B cell (primary cell): ENCODE measurements around the gene ATXN1. TPM values are rescaled to one million over a fixed set of nuclear protein-coding genes. Genes with fewer than 3 reads are reported as not detected.

ENCODE experiments used
- ATAC-seq: fragments of 200-7000 bp; cut with Tn5 transposase; one replicate; pipeline ENCODE4 v1.10.0; 2021; ENCODE audit warnings: low read depth, mild to moderate bottlenecking, moderate number of reproducible peaks, moderate library complexity
- CTCF ChIA-PET: fragments of 350-600 bp; sonication (Branson Sonifier 250); formaldehyde crosslinking; loops from one replicate; lab custom pipeline; 2021; ENCODE audit warnings: antibody characterized with exemption, inconsistent platforms; lab: Charles Lee
- POLR2A ChIA-PET: fragments of 350-600 bp; sonication (Branson Sonifier 250); formaldehyde crosslinking; loops from one replicate; lab custom pipeline; 2021; ENCODE audit warnings: antibody characterized with exemption; lab: Charles Lee
- DNase-seq: peaks from one replicate; pipeline ENCODE4 v3.0.0; 2013
- H2AFZ ChIP-seq: 2 replicates; pipeline ENCODE4 v1.6.1; 2012; ENCODE audit warnings: mild to moderate bottlenecking, low read depth, low read length; ENCODE audit not compliant: insufficient read depth, poor library complexity, severe bottlenecking
- H3K27ac ChIP-seq, 2 donors: 1 replicate in 1 of 2; 2 replicates in 1 of 2; pipeline ENCODE4 v1.5.1; 2012 to 2013; ENCODE audit warnings: low read length in 2 of 2, mild to moderate bottlenecking in 2 of 2, moderate library complexity in 1 of 2
- H3K27me3 ChIP-seq, 4 experiments: fragments of 200-600 bp in 1 of 4; sonication (generic) in 1 of 4; replicated peaks in 1 of 4; 1 replicate in 2 of 4; 2 replicates in 2 of 4; pipeline versions ENCODE4 v1.6.1 to v1.7.0; 2013 to 2016; ENCODE audit warnings: low read length in 3 of 4, mild to moderate bottlenecking in 2 of 4, mixed read lengths in 1 of 4, moderate library complexity in 1 of 4; ENCODE audit not compliant: insufficient read depth in 4 of 4, control insufficient read depth in 3 of 4; ENCODE audit errors: control extremely low read depth in 1 of 4
- H3K36me3 ChIP-seq, 2 experiments: replicated peaks in 1 of 2; 1 replicate in 1 of 2; 2 replicates in 1 of 2; pipeline versions ENCODE4 v1.6.1 to v1.7.1; 2013; ENCODE audit warnings: low read length in 1 of 2; ENCODE audit not compliant: insufficient read depth in 2 of 2, control insufficient read depth in 1 of 2; ENCODE audit errors: control extremely low read depth in 1 of 2, extremely low read depth in 1 of 2
- H3K4me1 ChIP-seq, 2 donors: fragments of 200-600 bp in 1 of 2; sonication (generic) in 1 of 2; 1 replicate in 1 of 2; 2 replicates in 1 of 2; pipeline versions ENCODE4 v1.5.1 to v1.6.1; 2013 to 2017; ENCODE audit warnings: low read length in 2 of 2; ENCODE audit not compliant: control insufficient read depth in 2 of 2, insufficient read depth in 2 of 2
- H3K4me2 ChIP-seq: replicated peaks from 2 replicates; pipeline ENCODE3; 2012; ENCODE audit warnings: mild to moderate bottlenecking, low read depth, low read length; ENCODE audit not compliant: poor library complexity, severe bottlenecking
- H3K4me3 ChIP-seq, 5 experiments: fragments of 200-600 bp in 1 of 5; sonication (generic) in 1 of 5; 1 replicate in 3 of 5; 2 replicates in 2 of 5; pipeline versions ENCODE4 v1.5.1 to v1.7.0; 2011 to 2016; ENCODE audit warnings: low read length in 4 of 5, mild to moderate bottlenecking in 4 of 5, low read depth in 2 of 5, control low read depth in 1 of 5, moderate library complexity in 1 of 5; ENCODE audit not compliant: insufficient read depth in 1 of 5; ENCODE audit errors: control extremely low read depth in 1 of 5, extremely low read depth in 1 of 5
- H3K79me2 ChIP-seq: fragments of 200-600 bp; sonication (generic); one replicate; pipeline ENCODE4 v1.6.0; 2016; ENCODE audit warnings: low read length; ENCODE audit not compliant: control insufficient read depth, insufficient read depth
- H3K9ac ChIP-seq: fragments of 200-600 bp; sonication (generic); 2 replicates; pipeline ENCODE4 v1.6.1; 2017; ENCODE audit warnings: mild to moderate bottlenecking, low read length, moderate library complexity
- H3K9me3 ChIP-seq, 3 donors: one replicate each; pipeline versions ENCODE4 v1.6.1 to v1.7.1; 2013; ENCODE audit warnings: low read length in 2 of 3; ENCODE audit not compliant: control insufficient read depth in 2 of 3, insufficient read depth in 1 of 3; ENCODE audit errors: control extremely low read depth in 1 of 3
- H4K20me1 ChIP-seq: 2 replicates; pipeline ENCODE4 v1.6.0; 2012; ENCODE audit warnings: mild to moderate bottlenecking, low read length; ENCODE audit not compliant: insufficient read depth, control insufficient read depth, poor library complexity, severe bottlenecking
- H3K27ac Mint-ChIP-seq: one replicate; pipeline ENCODE4 v1.8.0; 2021; ENCODE audit warnings: mixed read lengths
- H3K27me3 Mint-ChIP-seq: one replicate; pipeline ENCODE4 v1.8.0; 2021; ENCODE audit warnings: mixed read lengths
- H3K4me1 Mint-ChIP-seq: one replicate; pipeline ENCODE4 v1.8.0; 2021; ENCODE audit warnings: mixed read lengths
- H3K4me3 Mint-ChIP-seq: one replicate; pipeline ENCODE4 v1.8.0; 2021; ENCODE audit warnings: mixed read lengths
- H3K9me3 Mint-ChIP-seq: one replicate; pipeline ENCODE4 v1.8.0; 2022; ENCODE audit warnings: mixed read lengths; ENCODE audit not compliant: insufficient read depth
- CTCF ChIP-seq: fragments of 200-600 bp; IDR thresholded peaks from one replicate; pipeline ENCODE4 v1.8.0; 2022; ENCODE audit warnings: antibody characterized with exemption, mild to moderate bottlenecking
- EZH2 ChIP-seq: IDR thresholded peaks from 2 replicates; pipeline ENCODE4 v1.6.1; 2012; ENCODE audit warnings: borderline replicate concordance, low read depth, mild to moderate bottlenecking, moderate library complexity, low read length; ENCODE audit not compliant: insufficient read depth, poor library complexity, severe bottlenecking
- WGBS: methylation state at CpG from one replicate; pipeline ENCODE4 v1.1.5; 2013; ENCODE audit warnings: missing lambda C conversion rate; ENCODE audit not compliant: insufficient coverage; 5-methylcytosine and 5-hydroxymethylcytosine counted together
- intact Hi-C: fragments of 100-400 bp; cut with micrococcal nuclease; formaldehyde crosslinking; loops from one replicate; pipeline ENCODE4 v1.10.0; 2022
- polyA plus RNA-seq: library from polyadenylated mRNA; depleted of rRNA; stranded (reverse); fragments of >200 nt; gene quantifications from 2 replicates; pipeline ENCODE4 v1.2.3, GENCODE V29; 2012
- total RNA-seq, 2 donors: library from RNA; stranded (reverse); fragments of 120-200 nt in 1 of 2; gene quantifications; 1 replicate in 1 of 2; 2 replicates in 1 of 2; pipeline versions ENCODE4 v1.2.3 to v1.2.4, GENCODE V29; 2013 to 2022

The ATXN1 gene
- total and polyA plus RNA-seq, 2 donors (not counting 1 experiment from before 2014, with no cell fraction given): 5.7 to 63.8 TPM

- Histone ChIP-seq H4K20me1 (no peaks in the 10 kb centered on the region), H3K9ac (no peak overlapping the region), H3K79me2 (no peaks in the 10 kb centered on the region), H3K27ac (no peak overlapping the region), H3K36me3 (no peaks in the 10 kb centered on the region), H2AFZ (no peak overlapping the region), H3K4me3 (no peak overlapping the region), H3K4me1 (no peaks in the 10 kb centered on the region), H3K9me3 (no peaks in the 10 kb centered on the region), H3K4me2 (no peak overlapping the region), H3K27me3 (no peaks in the 10 kb centered on the region)
- 98% methylated on average over 8 of the region's 10 CpGs for WGBS
- no peak for TF ChIP-seq CTCF
- TF ChIP-seq EZH2: no peak
- Mint-ChIP-seq H3K4me1 (peaks cover under 1% of the 10 kb centered on the region), H3K27ac (no peak overlapping the region), H3K4me3 (no peak overlapping the region), H3K27me3 (no peaks in the 10 kb centered on the region), H3K9me3 (no peaks in the 10 kb centered on the region)
- intact Hi-C loops: no loop called here
- POLR2A ChIA-PET: no interaction called here
- DNase-seq (no peak), ATAC-seq (no peak)
- CTCF ChIA-PET: interaction anchor here (0.6 kb wide), 1 partner anchor 872 kb away, joined by 3 read pairs; no protein-coding TSS in a partner anchor
Observed at GRCh38 chr6:16563628-16564240, 197.5 kb downstream of the ATXN1 start.

GRCh38 chr6:16562498-16562897, 198.8 kb downstream of the ATXN1 start:
- Histone ChIP-seq H3K9ac (no peak overlapping the region), H3K9me3 (no peaks in the 10 kb centered on the region), H3K79me2 (no peaks in the 10 kb centered on the region), H2AFZ (no peak overlapping the region), H3K4me2 (no peak overlapping the region), H3K36me3 (no peaks in the 10 kb centered on the region), H4K20me1 (no peaks in the 10 kb centered on the region), H3K4me1 (no peaks in the 10 kb centered on the region), H3K4me3 (no peak overlapping the region), H3K27ac (no peak overlapping the region), H3K27me3 (no peaks in the 10 kb centered on the region)
- CTCF ChIA-PET: no interaction called here
- TF ChIP-seq EZH2 (no peak), CTCF (no peak)
- Mint-ChIP-seq H3K27me3 (no peaks in the 10 kb centered on the region), H3K9me3 (no peaks in the 10 kb centered on the region), H3K27ac (no peak overlapping the region), H3K4me3 (no peak overlapping the region), H3K4me1 (no peaks in the 10 kb centered on the region)
- POLR2A ChIA-PET: no interaction called here
- ATAC-seq: no peak
- WGBS: 92% methylated on average over 1 of the region's 2 CpGs
- intact Hi-C loops: no loop called here
- DNase-seq: no peak
